IMR-90 (cell line): ENCODE measurements around the gene TTC28.

Source experiments
- RCOR1 ChIP-seq: IDR thresholded peaks from 2 replicates; pipeline ENCODE4 v1.6.1; 2012; ENCODE audit warnings: mild to moderate bottlenecking, low read length, improper control_type of control experiment; ENCODE audit not compliant: insufficient replicate concordance
- TF ChIP-seq, protein P1 (sequence below): conservative IDR thresholded peaks from 2 replicates; pipeline ENCODE4 v1.5.1; 2012; ENCODE audit warnings: mild to moderate bottlenecking, low read depth, low read length, improper control_type of control experiment
- TF ChIP-seq, protein P2 (sequence below): fragments of 150-350 bp; IDR thresholded peaks from 2 replicates; pipeline ENCODE4 v1.6.1; 2017; ENCODE audit warnings: mild to moderate bottlenecking, antibody characterized with exemption, low read length, low read depth

- TF ChIP-seq RCOR1: no peak
- TF ChIP-seq, protein P1, sequence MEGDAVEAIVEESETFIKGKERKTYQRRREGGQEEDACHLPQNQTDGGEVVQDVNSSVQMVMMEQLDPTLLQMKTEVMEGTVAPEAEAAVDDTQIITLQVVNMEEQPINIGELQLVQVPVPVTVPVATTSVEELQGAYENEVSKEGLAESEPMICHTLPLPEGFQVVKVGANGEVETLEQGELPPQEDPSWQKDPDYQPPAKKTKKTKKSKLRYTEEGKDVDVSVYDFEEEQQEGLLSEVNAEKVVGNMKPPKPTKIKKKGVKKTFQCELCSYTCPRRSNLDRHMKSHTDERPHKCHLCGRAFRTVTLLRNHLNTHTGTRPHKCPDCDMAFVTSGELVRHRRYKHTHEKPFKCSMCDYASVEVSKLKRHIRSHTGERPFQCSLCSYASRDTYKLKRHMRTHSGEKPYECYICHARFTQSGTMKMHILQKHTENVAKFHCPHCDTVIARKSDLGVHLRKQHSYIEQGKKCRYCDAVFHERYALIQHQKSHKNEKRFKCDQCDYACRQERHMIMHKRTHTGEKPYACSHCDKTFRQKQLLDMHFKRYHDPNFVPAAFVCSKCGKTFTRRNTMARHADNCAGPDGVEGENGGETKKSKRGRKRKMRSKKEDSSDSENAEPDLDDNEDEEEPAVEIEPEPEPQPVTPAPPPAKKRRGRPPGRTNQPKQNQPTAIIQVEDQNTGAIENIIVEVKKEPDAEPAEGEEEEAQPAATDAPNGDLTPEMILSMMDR: no peak
- TF ChIP-seq, protein P2, sequence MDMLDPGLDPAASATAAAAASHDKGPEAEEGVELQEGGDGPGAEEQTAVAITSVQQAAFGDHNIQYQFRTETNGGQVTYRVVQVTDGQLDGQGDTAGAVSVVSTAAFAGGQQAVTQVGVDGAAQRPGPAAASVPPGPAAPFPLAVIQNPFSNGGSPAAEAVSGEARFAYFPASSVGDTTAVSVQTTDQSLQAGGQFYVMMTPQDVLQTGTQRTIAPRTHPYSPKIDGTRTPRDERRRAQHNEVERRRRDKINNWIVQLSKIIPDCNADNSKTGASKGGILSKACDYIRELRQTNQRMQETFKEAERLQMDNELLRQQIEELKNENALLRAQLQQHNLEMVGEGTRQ: no peak
Measured at GRCh38 chr22:28299309-28299708, 380.3 kb downstream of the TTC28 start.
